ENCODE measurements around the gene CBX2.

CBX2 gene

DNA sequence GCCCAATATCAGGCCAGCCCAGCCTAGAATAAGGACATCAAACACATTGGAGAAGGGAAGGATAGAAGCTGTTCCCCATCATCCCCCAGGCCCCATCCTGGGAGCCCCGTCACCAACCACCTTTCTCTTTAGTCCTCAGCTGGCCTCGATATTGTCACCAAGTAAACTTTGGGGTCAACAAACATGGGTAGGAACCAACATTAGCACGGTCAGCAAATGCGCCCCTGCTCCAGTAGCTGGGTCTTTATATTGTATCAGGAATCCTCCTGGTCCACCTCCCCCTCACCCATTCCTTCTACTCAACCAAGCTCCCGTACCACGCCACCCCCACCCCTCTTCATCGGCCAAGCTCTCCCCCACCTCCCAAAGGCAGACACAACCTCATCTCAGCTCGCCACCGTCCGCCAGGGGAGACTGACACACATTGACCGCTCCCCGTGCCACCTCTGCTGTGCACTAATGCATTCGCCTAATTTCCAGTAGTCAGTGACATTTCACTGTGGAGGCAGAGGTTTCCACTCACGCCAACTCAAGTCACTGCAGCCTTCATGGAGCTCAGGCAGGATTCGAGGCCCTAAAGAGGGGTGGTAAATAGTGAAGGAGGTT, 20.7 kb upstream of the CBX2 start:
- H3K4me3 ChIP-seq (ENCODE audit: low read length) = no peak overlapping the region
- TF ChIP-seq, protein P1, sequence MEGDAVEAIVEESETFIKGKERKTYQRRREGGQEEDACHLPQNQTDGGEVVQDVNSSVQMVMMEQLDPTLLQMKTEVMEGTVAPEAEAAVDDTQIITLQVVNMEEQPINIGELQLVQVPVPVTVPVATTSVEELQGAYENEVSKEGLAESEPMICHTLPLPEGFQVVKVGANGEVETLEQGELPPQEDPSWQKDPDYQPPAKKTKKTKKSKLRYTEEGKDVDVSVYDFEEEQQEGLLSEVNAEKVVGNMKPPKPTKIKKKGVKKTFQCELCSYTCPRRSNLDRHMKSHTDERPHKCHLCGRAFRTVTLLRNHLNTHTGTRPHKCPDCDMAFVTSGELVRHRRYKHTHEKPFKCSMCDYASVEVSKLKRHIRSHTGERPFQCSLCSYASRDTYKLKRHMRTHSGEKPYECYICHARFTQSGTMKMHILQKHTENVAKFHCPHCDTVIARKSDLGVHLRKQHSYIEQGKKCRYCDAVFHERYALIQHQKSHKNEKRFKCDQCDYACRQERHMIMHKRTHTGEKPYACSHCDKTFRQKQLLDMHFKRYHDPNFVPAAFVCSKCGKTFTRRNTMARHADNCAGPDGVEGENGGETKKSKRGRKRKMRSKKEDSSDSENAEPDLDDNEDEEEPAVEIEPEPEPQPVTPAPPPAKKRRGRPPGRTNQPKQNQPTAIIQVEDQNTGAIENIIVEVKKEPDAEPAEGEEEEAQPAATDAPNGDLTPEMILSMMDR (IDR thresholded peaks at IDR 0.05; ENCODE audit: insufficient read depth, low read depth, low read length, missing control alignments) = no peak
- no peak for DNase-seq (ENCODE audit: low read depth)

DNA sequence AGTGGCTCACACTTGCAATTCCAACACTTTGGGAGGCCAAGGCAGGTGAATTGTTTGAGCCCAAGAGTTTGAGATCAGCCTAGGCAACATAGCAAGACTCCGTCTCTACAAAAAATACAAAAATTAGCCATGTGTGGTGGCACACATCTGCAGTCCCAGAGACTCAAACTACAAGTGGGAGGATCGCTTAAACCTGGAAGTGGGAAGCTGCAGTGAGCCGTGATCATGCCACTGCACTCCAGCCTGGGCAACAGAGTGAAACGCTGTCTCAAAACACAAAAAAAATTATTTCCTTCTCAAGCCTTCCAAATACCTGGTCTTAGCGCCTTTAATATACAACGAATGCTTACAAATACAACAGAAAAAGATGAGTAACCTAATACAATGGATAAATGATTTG, 19.7 kb upstream of the CBX2 start:
- no peak overlapping the region for H3K4me3 ChIP-seq (ENCODE audit: low read length)
- DNase-seq (ENCODE audit: low read depth) = no peak
- TF ChIP-seq, protein P1 (IDR thresholded peaks at IDR 0.05; ENCODE audit: insufficient read depth, low read depth, low read length, missing control alignments) = no peak

DNA sequence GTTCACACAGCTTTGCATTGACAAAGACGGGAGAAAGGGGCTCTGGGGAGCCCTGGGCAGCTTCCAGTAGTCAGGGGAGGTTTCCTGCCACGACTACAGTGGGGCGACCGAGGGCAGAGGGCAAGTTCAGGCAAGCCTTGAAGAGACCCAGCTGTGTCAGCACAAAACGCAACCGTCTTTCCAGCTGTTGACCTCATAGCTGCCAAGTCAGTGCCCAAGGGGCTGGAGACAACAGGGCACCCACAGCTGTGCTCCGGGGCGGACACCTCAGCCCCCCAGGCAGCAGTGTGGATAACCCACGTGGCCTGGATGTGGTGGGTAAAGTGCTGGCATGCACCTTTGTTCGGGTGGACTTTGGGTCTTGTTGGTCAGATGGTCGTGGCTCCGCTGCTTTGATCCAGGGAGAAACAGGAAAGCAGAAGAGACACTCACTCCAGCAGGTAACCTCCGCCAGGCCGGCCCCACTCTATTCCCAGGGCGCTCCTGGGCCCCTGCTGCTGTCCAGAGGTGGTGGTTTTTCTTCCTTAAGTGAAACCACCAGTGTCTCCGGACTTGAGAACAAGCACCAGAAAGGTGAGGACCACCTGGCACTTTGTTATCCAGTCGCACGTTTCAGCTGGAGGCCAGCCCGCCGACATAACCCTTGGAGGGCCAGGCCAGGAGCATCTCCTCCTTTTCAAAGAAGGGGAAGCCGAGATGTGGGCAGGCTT, 17.6 kb upstream of the CBX2 start:
- no peak overlapping the region for H3K4me3 ChIP-seq (ENCODE audit: low read length)
- peak; percentile 37 for DNase-seq (ENCODE audit: low read depth)
- TF ChIP-seq, protein P1 (IDR thresholded peaks at IDR 0.05; ENCODE audit: insufficient read depth, low read depth, low read length, missing control alignments) = no peak

DNA sequence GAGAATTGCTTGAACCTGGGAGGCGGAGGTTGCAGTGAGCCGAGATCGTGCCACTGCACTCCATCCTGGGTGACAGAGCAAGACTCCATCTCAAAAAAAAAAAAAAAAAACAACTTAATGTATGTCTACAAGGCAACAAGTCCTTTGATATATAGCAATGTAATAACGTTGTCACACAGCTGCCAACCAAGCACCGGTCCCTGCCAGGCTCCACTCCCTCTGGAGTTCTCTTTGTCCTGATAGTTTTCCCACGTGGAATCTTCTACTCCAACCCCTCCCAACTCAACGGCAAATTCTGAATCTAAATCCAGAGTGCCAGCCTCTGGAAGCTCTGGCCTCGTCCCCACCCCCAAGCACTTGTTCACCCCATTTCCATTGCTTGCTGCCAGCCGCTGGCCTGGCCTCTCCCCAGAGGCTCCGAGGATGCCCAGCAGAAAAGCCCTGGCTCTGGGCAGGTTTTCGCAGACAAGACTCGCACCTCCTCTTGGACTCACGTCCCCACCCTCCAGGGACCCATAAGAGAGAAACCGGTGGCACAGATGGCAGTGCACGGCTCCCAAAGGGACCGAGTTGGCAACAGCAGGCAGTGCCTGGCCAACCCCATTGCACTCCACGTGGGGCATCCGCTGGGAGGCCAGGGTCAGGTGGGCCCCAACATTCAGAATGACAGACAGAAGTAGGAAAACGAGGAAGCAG, 15.9 kb upstream of the CBX2 start:
- H3K4me3 ChIP-seq (ENCODE audit: low read length) = no peak overlapping the region
- TF ChIP-seq, protein P1 (IDR thresholded peaks at IDR 0.05; ENCODE audit: insufficient read depth, low read depth, low read length, missing control alignments) = no peak
- DNase-seq (ENCODE audit: low read depth) = no peak

DNA sequence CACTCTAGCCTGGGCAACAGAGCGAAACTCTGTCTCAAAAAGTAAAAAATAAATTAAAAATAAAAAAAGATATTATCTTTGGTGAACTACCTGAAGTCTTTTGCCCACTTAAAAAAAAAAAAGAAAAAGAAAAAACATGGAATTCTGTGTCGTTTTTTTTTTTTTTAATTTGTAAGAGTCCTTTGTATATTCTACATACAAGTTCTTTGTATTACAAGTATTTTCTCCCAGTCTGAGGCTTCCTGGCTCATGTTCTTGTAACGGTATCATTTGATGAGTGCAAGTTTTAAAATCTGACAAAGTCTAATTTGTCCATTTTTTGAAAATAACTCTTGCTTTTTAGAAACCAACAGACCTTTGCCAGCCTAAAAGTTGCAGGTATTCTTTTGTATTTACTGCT, 12.2 kb upstream of the CBX2 start:
- no peak for DNase-seq (ENCODE audit: low read depth)
- TF ChIP-seq, protein P1 (IDR thresholded peaks at IDR 0.05; ENCODE audit: insufficient read depth, low read depth, low read length, missing control alignments) = no peak
- no peak overlapping the region for H3K4me3 ChIP-seq (ENCODE audit: low read length)

DNA sequence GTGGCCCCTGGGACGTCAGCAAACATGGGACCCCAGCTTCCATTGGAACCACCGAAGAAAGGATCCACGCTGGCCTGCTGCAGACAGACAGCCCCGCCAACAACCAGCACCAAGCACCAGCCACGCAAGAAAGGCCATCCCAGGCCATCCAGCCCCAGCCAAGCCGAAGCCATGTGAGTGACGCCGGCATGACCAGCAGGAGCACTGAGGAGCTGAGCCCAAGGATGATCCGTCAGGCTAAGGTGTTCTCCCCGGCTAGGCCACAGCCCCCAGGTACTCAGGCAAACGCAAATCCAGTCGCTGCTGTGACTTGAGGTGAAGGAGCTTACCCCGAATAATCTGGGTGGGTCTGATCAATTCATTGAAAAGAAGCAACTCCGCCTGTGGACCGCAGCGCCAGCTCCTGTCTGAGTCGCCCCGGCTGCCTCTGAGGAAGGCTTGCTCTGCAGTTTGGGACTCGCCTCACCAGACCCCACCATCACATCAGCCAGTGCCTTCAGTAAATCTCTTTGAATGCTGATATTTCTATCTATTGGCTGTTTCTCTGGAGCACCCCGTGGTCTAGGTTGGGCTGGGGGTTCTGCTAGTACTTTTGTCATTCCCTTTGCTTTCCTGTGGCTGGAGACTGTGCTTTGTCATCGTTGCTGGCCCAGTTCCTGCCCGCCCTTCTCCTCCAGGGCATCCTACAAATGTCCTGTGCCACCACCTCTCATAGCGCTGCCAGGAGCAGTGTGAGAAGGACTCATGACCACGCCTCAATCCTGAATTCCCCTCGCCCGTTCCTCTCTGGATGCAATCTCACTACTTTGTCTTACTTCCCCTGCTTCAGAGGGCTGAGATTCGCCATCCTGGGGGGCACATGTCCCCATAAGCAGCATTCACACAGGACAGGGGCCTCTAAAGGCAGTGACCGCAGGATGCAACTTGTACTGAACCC, 8.1 kb upstream of the CBX2 start:
- TF ChIP-seq, protein P1 (IDR thresholded peaks at IDR 0.05; ENCODE audit: insufficient read depth, low read depth, low read length, missing control alignments) = no peak
- DNase-seq (ENCODE audit: low read depth) = no peak
- H3K4me3 ChIP-seq (ENCODE audit: low read length) = no peak overlapping the region
